Stimulated activated CD4-positive, alpha-beta T cell treated with anti-CD3 and anti-CD28 coated beads, TNF-alpha, amount 100 ng/mL, for 48 hours (primary cell): ENCODE results near the gene GPC3.

ENCODE experiments used
- DNase-seq, 3 donors: peaks; one replicate each; pipeline ENCODE4 v3.0.0-alpha.2; 2020; ENCODE audit warnings: low read depth in 3 of 3

The GPC3 gene

DNA sequence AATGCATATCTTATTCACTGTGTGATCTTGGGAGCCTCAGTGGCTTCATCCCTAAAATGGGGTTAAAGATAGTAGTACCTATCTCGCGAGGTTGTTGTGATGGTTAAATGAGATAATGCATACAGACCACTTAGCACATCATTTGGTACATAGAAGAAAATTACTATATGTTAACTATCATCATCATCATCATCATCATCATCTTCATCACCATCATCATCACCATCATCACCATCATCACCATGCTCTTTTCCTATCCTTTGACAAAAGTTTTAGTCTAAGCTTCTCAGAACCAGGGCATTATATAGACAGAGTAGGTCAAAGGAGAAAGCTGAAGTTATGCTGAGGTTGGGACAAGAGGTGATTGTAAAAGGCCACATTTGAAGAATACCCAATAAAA is 145.0 kb downstream of the GPC3 start:
- no peak for DNase-seq

DNA sequence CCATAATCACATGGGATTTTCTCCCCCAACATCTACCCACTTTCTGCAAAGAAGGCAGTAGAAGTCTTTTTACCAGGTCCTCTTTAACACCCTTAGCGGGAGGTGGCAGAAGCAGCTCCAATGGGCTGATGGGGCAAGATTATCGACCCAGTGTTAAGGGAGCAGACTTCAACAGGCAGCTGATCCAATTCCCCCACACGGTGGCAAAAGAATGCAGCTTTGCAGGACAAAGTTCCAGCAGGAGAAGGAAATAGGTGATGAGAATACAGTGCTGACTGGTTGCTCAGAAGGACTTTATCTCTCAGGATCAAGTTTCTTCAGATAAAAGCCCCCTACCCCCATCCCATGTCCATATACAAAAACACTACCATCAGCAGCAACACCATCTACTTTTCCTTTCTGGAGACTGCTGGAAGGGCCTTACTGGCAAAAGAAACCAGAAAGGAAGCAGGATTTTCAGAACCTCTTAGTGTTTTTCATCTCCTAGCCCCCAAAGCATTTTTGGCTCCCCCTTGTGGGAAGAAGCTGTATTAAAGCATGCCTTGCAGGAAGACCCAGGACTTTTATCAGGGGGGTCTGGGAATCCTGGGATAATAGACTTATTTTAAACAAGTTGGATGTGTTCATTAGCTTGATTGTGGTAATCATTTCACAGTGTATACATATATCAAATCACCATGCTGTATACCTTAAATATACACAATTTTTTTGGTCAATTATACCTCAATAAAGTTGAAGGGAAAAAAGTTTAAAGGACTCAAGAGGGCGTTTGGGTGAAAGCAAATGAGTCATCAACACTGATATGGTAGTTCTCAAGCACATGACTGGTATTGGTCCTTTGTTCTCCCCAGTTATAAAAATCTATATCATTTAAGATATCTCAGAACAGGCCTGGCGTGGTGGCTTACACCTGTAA is 146.4 kb downstream of the GPC3 start:
- DNase-seq = peak in 2 of 3 donors; percentile 8 to 27

DNA sequence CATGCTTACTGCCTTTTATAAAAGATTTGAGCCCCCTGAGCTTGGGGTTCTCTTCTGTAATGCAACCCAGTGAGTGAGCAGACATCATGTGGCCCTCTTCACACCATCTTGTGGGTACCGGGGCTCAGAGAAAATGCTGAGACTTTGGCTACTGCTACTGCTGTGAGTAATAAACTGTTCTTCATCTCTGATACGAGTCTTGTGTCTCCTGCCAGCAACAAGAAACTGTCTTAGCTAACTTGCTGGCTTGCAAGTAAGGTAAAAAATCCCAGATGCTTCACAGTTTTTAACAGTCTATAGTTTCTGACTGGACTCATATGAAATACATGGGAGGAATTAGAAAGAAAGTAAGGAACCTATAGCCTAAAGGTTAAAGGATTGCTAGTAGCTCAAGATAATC is 148.3 kb downstream of the GPC3 start:
- no peak for DNase-seq

DNA sequence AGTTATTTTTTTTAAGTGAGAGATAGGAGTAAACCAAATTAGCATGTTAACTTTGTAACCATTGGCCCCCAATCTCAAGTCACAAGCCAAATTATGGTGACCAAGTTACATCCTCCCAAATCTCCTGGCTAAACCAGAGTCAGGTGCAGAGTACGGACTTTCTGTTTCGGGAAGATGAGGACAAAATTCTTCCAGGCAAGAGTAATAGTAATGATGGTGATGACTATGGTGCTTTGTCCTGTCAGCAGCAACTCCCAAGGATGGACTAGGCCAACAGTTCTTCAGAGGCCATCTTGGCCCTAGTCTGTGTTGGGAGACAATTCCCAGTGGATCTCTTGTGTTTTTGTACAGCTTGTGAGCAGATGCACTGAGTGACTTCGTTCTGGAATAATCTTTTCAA is 148.8 kb downstream of the GPC3 start:
- no peak for DNase-seq

DNA sequence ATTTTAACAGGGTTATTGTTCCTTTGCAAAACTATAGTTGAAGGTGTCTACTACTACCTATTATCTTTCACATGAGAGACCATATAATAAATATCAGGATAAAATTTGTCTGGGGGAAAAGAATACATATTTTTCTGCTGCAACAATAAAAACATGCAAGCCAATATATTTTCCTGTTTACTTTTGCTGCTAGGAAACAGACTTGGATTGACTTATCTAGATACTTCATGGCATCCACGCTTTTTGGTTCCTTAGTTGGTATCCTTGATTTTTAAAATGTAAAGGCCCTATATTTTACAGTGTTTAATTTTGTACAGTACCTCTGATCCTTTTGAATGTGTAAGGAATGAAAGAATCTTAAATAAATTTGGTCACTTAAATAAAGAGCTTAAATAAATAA is 150.6 kb downstream of the GPC3 start:
- DNase-seq = no peak

DNA sequence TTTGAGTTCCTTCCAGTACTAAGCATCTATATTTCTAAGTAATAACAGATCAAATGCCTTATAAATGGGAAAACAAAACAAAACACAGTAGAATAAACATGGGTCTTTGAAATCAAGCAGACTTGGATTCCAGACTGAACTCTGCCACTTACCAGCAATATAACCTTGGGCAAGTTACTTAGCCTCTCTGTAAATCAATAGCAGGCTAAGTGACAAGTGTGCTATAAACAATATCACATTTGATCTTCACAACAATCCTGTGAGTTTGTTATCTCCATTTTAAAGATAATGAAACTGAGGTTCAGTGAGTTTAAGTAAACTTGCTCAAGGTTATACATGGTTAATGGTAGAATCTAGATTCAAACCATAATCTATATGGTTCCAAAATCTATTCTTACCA is 165.8 kb downstream of the GPC3 start:
- no peak for DNase-seq

DNA sequence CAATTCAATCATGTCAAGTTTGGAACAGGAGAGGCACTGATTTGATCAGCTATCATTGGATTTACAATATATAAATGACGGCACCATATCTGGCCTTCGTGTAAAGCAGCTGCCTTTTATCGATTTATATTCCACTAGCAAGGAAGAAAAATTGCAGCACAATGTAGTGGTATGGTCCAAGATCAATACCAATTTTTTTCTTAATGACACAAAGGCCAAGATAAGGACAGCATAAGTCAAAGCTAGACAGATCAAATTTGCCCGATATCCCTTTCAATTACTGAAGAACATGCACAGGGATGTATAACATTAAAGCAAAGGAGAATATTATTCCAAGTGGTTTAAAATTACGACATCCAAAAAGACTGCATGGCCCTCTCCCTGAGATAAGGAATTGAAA is 167.4 kb downstream of the GPC3 start:
- no peak for DNase-seq

DNA sequence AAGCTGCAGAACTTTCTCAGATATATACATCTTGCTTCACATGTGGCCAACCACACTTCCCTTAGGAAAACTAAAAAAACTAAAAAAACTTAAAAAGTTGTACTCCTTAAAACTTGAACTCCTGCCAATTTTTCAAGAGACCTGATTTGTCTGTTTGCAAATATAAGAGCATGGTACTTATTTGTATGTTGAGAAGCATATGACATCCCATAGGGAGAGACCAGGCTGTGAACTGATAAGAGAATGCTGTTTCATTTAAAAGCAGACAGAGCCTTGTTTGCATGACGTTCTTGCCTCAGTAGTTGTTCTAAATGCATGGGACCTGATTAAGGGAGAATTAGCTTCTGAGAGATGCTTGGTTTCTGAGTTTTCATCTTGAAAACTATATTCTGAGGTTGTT is 169.9 kb downstream of the GPC3 start:
- DNase-seq = no peak

DNA sequence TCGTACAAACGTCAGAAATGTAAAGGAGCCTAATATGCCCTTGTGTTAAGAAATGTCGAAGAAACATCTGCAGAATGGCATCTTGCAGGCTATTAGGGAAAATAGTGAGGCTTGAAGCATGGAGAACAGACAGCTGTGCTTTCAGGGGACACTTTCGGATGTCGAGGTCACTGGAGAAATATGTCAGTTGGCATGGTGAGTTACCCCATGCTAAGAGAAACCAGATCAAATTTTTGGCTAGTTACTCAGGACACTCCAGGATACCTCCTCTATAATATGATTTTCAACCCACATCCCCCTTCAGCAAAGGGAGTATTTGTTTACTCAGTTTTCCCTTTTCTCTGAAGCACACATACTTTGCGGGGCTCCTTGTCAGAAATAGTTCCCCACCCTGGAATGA is 171.4 kb downstream of the GPC3 start:
- DNase-seq = no peak

DNA sequence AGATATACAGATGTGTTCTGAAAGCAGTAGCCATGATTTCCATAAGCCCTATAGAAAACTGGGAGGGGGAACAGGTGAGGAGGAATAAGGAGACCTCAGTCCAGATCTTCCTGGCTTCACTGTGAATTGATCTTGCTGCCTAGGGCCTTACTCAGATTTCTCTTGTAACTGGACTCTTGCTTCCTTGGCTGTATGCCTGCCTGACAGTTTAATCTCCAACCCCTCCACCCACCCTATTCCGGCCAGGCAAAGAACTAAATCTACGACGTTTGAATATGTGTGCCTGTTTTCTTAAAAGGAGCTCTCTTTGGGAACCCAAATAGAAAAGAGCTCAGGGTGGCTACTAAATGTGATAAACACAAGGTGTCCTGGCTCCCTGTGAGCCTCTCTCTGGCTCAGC is 173.0 kb downstream of the GPC3 start:
- no peak for DNase-seq

DNA sequence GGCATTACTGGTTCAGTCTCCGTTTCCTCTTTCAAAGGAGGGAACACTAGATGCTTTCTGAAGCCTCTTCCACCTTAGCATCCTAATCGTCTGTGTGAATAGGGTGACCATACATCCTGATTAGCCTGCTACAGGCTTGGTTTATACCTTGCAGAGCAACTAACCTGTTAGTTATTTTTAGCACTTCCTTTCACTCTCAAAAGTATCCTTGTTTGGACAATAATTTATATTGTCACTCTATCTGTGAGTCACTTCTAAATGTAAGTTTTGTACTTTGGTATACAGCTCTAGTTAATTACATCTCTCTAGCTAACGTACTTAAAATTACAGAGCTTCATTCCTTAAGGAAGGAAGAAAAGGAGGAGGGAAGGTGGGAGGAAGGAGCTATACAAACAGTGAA is 174.5 kb downstream of the GPC3 start:
- DNase-seq = no peak

DNA sequence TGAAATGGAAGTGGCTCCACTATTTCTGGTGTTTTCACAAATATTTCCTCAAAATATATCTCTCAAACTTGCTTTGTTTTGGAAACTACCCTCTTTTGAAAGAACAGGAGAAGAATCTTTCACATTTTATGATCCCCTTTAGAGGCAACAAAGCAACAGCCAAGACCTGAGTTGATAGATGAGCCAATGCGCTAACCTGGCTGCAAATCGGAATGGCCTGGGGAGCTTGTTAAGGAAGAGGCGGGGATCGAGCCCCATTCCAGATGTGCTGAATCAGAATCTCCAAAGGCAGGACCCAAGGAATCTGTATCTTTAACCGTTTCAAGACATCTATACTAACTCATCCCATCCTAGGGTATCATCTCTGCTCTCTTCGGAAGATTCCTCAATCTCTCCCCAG is 181.3 kb downstream of the GPC3 start:
- no peak for DNase-seq

DNA sequence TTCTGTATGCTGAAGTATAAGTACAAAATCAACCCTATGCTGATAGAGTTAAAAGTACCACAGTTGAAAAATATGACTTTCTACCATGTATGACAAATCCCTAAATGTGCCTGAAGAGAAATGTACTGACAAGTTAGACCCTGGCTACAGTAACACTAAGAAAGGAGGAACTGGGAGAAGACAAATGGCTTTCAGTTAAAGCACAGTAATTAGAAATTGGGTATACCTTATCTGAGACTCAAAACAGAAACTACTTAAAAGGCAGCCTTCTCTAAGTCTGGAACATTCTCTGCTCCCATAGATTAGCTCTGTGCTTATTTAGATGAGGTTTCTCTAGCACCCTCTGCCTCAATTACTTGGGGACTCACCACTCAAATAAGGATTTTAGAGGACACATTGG is 189.1 kb downstream of the GPC3 start:
- no peak for DNase-seq

DNA sequence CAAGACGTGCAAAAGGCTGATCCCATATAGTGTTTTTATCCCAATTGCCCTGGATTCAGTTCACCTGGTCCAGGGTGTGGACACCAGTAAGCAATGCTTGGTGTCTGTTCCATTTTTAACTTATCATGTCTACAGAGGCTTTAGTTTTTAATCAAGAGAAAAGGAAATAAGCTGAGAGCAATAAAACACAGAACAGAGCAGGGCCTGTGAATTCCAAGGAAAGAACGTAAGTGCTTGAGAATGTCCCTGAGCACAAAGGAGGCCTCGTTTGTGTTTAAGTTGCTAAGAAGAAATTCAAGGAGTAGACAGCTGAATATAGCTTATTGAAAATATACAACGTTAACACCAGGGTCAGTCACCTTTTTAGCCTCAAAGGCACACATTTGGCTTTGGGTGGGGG is 191.3 kb downstream of the GPC3 start:
- DNase-seq = no peak

DNA sequence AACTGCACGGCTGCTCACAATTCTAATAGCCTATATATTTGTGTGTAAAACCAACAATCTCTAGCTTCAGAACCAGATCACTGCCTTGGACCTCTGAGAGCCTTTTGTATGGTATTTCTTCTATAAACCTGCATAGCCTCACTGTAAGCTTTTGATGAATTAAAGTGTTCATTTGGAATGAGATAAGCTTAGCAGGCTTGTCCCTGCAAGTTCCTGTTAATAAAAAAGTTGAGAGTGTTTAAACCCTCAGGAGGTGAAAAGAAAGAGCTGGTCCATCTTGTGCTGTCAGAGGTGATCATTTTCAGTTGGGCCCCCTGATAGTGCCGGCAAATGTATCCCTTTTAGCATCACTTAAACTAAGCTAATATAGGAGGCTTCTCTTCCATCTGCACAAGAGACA is 191.8 kb downstream of the GPC3 start:
- DNase-seq = no peak

DNA sequence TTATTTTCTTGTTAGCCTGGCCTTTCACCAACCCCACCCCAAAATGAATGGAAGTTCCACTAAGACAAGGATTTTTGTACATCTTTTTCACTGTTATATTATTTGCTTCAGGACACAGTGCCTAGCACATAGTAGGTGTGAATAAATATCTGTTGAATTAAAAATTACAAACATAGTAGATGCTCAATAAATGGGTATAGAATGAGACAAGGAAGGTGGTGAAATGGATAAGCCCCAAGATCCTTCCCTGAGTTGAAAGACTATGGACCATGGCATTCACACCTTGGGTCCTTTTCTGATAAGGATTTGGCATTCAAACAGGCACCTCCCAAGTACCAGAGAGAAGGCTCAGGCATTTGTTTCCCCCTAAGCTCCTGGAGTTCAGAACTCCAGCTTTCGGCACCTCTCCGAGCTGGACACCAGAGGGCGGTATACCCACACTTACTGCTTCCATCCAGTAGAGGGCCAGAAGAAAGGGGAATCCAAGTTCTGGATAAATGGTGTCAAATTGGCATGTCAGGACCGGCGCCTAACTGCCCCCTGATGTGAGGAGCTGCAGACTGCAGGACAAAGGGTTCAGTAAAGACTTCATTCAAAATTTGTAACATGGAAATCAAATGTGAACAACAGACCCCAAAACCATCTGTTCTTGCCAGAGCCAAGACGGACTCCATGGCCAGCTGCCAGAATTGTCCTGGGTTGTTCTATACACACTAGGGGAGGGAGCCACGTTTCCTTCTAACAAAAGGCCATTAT is 193.0 kb downstream of the GPC3 start:
- peak; percentile 12 to 52 (median 20) for DNase-seq

DNA sequence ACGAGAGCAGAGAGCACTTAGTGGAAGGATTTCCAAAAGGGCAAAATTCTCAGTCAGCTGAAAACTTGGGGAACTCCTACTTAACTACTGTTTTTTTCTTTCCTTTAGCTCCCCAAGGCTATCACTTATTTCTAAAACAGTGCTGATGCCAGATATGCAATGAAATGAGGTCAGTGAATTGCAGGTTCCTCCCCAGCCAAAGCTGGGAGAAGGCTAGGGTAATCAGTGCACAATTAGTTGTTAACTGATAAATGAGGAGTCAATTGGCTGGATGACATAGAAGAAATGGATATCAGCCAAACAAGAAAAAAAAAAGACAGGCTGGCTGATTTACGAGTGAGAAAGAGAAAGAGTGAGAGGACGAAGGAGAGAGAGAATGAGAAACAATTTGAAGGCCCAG is 195.6 kb downstream of the GPC3 start:
- no peak for DNase-seq

DNA sequence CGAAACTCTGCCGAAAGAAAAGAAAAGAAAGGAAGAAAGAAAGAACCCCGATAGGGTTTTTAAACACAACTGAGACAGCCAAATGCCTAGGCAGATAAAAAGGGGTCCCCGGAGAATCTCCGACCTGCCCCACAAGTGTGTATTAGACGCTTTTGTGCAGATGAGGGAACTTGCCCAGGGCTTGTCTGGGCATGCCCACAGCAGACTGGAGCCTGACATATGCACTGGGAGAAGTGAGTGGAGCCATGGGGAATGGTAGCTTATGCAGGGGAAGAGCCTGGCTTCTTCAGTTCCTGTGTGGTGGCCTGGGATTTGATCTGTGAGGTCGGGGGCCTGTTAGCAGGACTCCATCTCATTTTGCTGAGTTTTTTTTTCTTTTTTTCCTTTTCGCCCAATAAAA is 199.0 kb downstream of the GPC3 start:
- no peak for DNase-seq

DNA sequence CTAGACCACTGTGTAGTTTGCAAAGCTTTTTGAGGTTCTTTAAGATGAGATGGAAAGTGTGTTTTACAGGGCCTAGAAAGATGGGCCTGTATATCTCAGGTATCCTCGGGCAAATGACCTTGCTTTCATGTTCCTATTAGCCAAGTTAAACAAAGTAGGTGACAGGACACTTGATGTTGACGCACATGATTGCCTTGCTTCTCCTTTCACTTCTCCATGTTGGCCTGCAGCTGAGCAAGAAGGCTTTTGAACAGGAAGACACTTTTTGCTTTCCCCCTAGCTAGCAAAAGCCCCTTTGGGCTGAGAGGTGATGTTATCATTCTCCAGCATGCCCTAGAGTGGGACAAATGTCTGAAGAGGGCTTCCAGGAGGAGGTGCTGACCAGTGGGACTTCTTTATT is 202.1 kb downstream of the GPC3 start:
- DNase-seq = no peak

DNA sequence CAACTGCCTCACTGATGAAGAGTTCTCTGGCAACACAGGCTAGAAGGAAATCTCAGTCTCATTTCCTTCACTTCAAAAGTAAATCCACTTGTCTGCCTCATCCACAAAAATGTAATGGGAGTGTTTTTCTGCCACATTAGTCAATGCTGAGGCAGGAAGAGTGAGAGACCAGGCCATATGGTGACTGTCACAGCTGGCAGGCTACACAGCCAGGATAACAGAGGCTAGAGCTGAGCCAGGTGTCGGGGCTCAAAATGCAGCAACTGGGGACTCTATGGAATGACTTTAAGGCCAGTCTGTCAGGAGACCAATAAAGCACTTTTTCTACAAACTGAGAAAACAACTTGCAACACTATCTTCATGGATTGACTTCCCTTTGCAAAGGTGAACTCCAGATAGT is 204.2 kb downstream of the GPC3 start:
- DNase-seq = no peak

DNA sequence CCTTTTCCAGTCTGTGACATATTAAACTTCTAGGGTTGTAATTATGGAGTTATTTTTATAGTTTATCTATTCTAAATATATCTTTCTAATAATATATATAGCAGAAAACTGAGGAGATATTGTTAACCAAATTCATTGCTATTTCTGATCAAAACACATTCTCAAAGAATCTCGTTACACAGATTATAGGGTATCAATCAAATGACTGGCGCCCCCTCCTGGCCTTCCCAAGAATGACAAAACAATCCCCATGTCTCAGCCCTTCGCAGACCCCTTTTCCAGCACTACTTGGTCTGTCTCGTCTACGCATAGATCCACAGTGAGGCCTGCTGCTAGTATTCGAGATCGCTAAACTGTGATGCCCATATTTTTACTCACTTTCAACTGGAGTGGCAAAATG is 209.3 kb downstream of the GPC3 start:
- DNase-seq = peak in 1 of 3 donors; percentile 27

DNA sequence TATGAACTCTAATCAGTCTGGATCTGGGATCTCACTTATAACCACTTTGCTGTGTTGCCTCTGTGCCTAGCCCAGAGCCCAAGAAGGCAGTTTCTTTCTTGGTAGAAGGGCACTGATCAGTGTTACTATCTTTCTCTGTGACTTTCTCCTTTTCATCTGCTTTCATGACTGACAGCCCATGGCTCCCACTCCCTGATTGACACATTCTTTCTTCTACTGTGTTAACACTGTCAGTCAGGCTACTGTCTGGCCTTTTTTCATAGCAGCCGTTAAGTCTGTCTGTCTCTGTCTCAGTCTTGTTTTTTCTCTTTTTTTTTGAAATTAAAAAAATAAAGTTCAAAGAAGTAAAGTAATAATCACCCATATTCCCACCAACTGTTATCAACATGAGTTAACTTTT is 210.6 kb downstream of the GPC3 start:
- DNase-seq = no peak

DNA sequence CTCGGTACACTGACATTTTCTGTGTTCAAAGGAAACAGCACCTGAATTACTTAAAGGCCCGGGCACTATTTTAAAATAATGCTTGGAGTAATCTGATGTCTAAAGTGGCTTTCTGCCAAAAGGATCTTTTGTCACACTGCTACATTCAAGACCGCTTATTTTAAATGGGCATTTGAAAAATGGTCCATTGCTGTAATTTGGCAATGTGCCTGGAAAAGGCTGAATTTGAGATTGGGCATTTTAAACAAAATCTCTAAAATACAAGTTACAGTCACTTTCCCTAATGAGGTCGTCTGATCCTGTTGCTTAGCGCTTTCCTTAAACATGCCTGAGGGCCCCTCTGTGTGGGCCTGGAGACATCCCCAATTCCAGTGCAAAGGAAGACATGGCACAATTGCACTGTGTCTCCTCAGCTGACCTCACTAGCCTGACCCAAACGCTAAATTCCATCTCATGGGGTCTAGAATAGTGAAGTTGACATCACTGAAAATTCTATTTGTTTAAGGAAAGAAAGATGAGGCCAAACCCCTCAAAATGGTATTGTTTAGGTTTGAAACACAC is 214.2 kb downstream of the GPC3 start:
- no peak for DNase-seq
